Liver (tissue), 9 donors: ENCODE results near the gene RBM27. TPM values are rescaled to one million over a fixed set of nuclear protein-coding genes. Genes with fewer than 3 reads are reported as not detected.
"Not testable (repeated sequence)": the region's sequence is repeated elsewhere in the genome, so short reads cannot be mapped to it uniquely, and the experiment has no call there.

Source experiments
- DNase-seq: peaks from one replicate; pipeline ENCODE4 v3.0.0-alpha.2; 2017; ENCODE audit warnings: low spot score
- H3K27ac ChIP-seq, 2 donors: one replicate each; pipeline ENCODE4 v1.7.0; 2013; ENCODE audit warnings: inconsistent platforms in 2 of 2, low read length in 2 of 2, control low read depth in 1 of 2, low read depth in 1 of 2, mild to moderate bottlenecking in 1 of 2
- H3K27me3 ChIP-seq, 4 donors: one replicate each; pipeline versions ENCODE4 v1.6.1 to v1.7.0; 2013; ENCODE audit warnings: low read length in 3 of 4, inconsistent platforms in 1 of 4, mild to moderate bottlenecking in 1 of 4, moderate library complexity in 1 of 4; ENCODE audit not compliant: control insufficient read depth in 4 of 4, insufficient read depth in 4 of 4
- H3K36me3 ChIP-seq, 4 donors: one replicate each; pipeline versions ENCODE4 v1.6.1 to v1.7.0; 2013; ENCODE audit warnings: low read length in 3 of 4, mild to moderate bottlenecking in 3 of 4, low read depth in 1 of 4, moderate library complexity in 1 of 4; ENCODE audit not compliant: control insufficient read depth in 4 of 4, insufficient read depth in 3 of 4
- H3K4me1 ChIP-seq, 4 donors: one replicate each; pipeline versions ENCODE4 v1.6.1 to v1.7.0; 2013; ENCODE audit warnings: low read length in 3 of 4, mild to moderate bottlenecking in 3 of 4, moderate library complexity in 1 of 4; ENCODE audit not compliant: control insufficient read depth in 4 of 4, insufficient read depth in 4 of 4
- H3K4me3 ChIP-seq, 3 donors: one replicate each; pipeline versions ENCODE4 v1.6.1 to v1.7.0; 2013; ENCODE audit warnings: low read length in 3 of 3, control low read depth in 1 of 3, low read depth in 1 of 3, mild to moderate bottlenecking in 1 of 3
- H3K9ac ChIP-seq, 2 donors: one replicate each; pipeline ENCODE4 v1.7.0; 2013; ENCODE audit warnings: low read length in 2 of 2, mild to moderate bottlenecking in 2 of 2, moderate library complexity in 2 of 2, control low read depth in 1 of 2, low read depth in 1 of 2
- H3K9me3 ChIP-seq, 4 donors: one replicate each; pipeline versions ENCODE4 v1.6.1 to v1.7.0; 2013; ENCODE audit warnings: low read length in 3 of 4; ENCODE audit not compliant: control insufficient read depth in 4 of 4
- ATF3 ChIP-seq: IDR thresholded peaks from 2 replicates; pipeline ENCODE4 v1.6.1; 2016; ENCODE audit warnings: antibody characterized with exemption
- CTCF ChIP-seq: fragments of 150-350 bp; IDR thresholded peaks from 2 replicates; pipeline ENCODE4 v1.5.1; 2017; ENCODE audit warnings: improper control_type of control experiment, low read depth, low read length; ENCODE audit not compliant: missing input control
- EGR1 ChIP-seq, 2 donors: IDR thresholded peaks; 2 replicates each; pipeline ENCODE4 v1.6.1; 2016 to 2018; ENCODE audit warnings: antibody characterized with exemption in 2 of 2, low read depth in 2 of 2
- FOXA2 ChIP-seq: IDR thresholded peaks from 2 replicates; pipeline ENCODE4 v1.6.1; 2016; ENCODE audit warnings: antibody characterized with exemption
- GABPA ChIP-seq, 2 donors: IDR thresholded peaks in 1 of 2; conservative IDR thresholded peaks in 1 of 2; 2 replicates each; pipeline ENCODE4 v1.6.1; 2016; ENCODE audit warnings: antibody characterized with exemption in 2 of 2, mild to moderate bottlenecking in 1 of 2, moderate library complexity in 1 of 2
- HNF4G ChIP-seq: IDR thresholded peaks from 2 replicates; pipeline ENCODE4 v1.6.1; 2016; ENCODE audit warnings: antibody characterized with exemption
- NR2F2 ChIP-seq: IDR thresholded peaks from 2 replicates; pipeline ENCODE4 v1.6.1; 2016; ENCODE audit warnings: antibody characterized with exemption
- RAD21 ChIP-seq, 2 donors: IDR thresholded peaks; 2 replicates each; pipeline ENCODE4 v1.6.1; 2016; ENCODE audit warnings: antibody characterized with exemption in 2 of 2, mild to moderate bottlenecking in 2 of 2
- SP1 ChIP-seq: IDR thresholded peaks from 2 replicates; pipeline ENCODE4 v1.6.1; 2018; ENCODE audit warnings: antibody characterized with exemption, mild to moderate bottlenecking
- YY1 ChIP-seq: IDR thresholded peaks from 2 replicates; pipeline ENCODE4 v1.6.1; 2016; ENCODE audit warnings: antibody characterized with exemption, mild to moderate bottlenecking
- ZBTB33 ChIP-seq: IDR thresholded peaks from 2 replicates; pipeline ENCODE4 v1.6.1; 2016; ENCODE audit warnings: antibody characterized with exemption
- WGBS: extraction: QIAGEN DNeasy Blood & Tissue Kit; methylation state at CpG from one replicate; pipeline ENCODE4 v1.1.7; 2013; 5-methylcytosine and 5-hydroxymethylcytosine counted together
- polyA plus RNA-seq, 2 donors: library from polyadenylated mRNA; stranded (reverse) in 1 of 2; unstranded in 1 of 2; fragments of 200-250 nt in 1 of 2; fragments of >200 nt in 1 of 2; fragmentation: Nextera tagmentation in 1 of 2; extraction: Ambion mirVana in 1 of 2; gene quantifications; one replicate each; pipeline versions ENCODE4 v1.2.1 to v1.2.3, GENCODE V29; 2013 to 2015
- total RNA-seq, 2 donors: library from RNA; depleted of rRNA; stranded (reverse); fragments of >200 nt; gene quantifications; one replicate each; pipeline ENCODE4 v1.2.3, GENCODE V29; 2014
- donor health status: healthy.
- donor health status: healthy.
- donor health status: healthy.
- donor health status: healthy.
- donor health status: healthy.

The RBM27 gene
- total and polyA plus RNA-seq, 4 donors, result 2.7 to 16.7 (median 9.7) TPM

GRCh38 chr5:146199176-146199815 is 4.1 kb upstream of the RBM27 start (continued):
- TF ChIP-seq ZBTB33 (no peak), ATF3 (no peak)

GRCh38 chr5:146201795-146202194 is 1.6 kb upstream of the RBM27 start:
- not testable (repeated sequence) for H3K27me3 ChIP-seq, DNase-seq, H3K27ac ChIP-seq, H3K9ac ChIP-seq, H3K36me3 ChIP-seq, H3K4me3 ChIP-seq, H3K9me3 ChIP-seq
- H3K4me1 ChIP-seq, result peaks cover 1 to 18% (median 14%) of the 10 kb centered on the region in 4 donors
- 96% methylated on average over 12 of the region's 12 CpGs for WGBS

GRCh38 chr5:146203872-146204192 is 427 bp downstream of the RBM27 start:
- Histone ChIP-seq H3K27me3 (no peaks in the 10 kb centered on the region), H3K4me3 (peak overlapping the region; percentile 94 to 96 (median 95)), H3K4me1 (peaks cover 5 to 22% (median 14%) of the 10 kb centered on the region in 4 donors), H3K36me3 (no peaks in the 10 kb centered on the region), H3K9me3 (no peaks in the 10 kb centered on the region), H3K9ac (peak overlapping the region; percentile 75 to 86), H3K27ac (peak overlapping the region; percentile 70 to 78)
- no peak for TF ChIP-seq GABPA (IDR thresholded peaks at IDR 0.05 in 1 of 2, conservative IDR thresholded peaks at IDR 0.05 in 1 of 2)
- TF ChIP-seq HNF4G, result no peak
- no peak for TF ChIP-seq NR2F2
- no peak for TF ChIP-seq RAD21 (IDR thresholded peaks at IDR 0.05)
- no peak for TF ChIP-seq ATF3
- no peak for TF ChIP-seq YY1
- no peak for TF ChIP-seq SP1
- 1% methylated on average over 21 of the region's 21 CpGs for WGBS
- no peak for DNase-seq

GRCh38 chr5:146205499-146206202 is 2.2 kb downstream of the RBM27 start:
- no peaks in the 10 kb centered on the region for H3K36me3 ChIP-seq
- H3K27ac ChIP-seq, result no peak overlapping the region
- DNase-seq, result no peak
- no peaks in the 10 kb centered on the region for H3K9me3 ChIP-seq
- H3K4me3 ChIP-seq, result no peak overlapping the region
- no peak overlapping the region for H3K9ac ChIP-seq
- H3K4me1 ChIP-seq, result peaks cover 5 to 33% (median 16%) of the 10 kb centered on the region in 4 donors
- TF ChIP-seq ATF3, result no peak
- no peak for TF ChIP-seq CTCF
- TF ChIP-seq ZBTB33, result no peak
- TF ChIP-seq EGR1 (IDR thresholded peaks at IDR 0.05; ENCODE audit: low read depth in 2 of 2), result no peak
- TF ChIP-seq FOXA2, result no peak
- H3K27me3 ChIP-seq, result no peaks in the 10 kb centered on the region
- 85% methylated on average over 11 of the region's 11 CpGs for WGBS
